IPS DF 6.9 (cell line): ENCODE results near the gene PPP1R14B.
A peak's percentile ranks its signal among the peaks of the same experiment; 100 is the strongest.

ENCODE experiments used
- DNase-seq: peaks from one replicate; pipeline ENCODE4 v3.0.0-alpha.2; 2013; ENCODE audit warnings: low read depth, low spot score
- H3K27ac ChIP-seq: one replicate; pipeline ENCODE4 v1.5.1; 2013; ENCODE audit warnings: low read length, control low read depth
- H3K27me3 ChIP-seq: 2 replicates; pipeline ENCODE4 v1.6.1; 2013; ENCODE audit warnings: mild to moderate bottlenecking, low read length; ENCODE audit not compliant: control insufficient read depth, insufficient read depth
- H3K36me3 ChIP-seq: 2 replicates; pipeline ENCODE4 v1.6.1; 2013; ENCODE audit warnings: low read length; ENCODE audit not compliant: control insufficient read depth, insufficient read depth
- H3K4me1 ChIP-seq: 2 replicates; pipeline ENCODE4 v1.6.1; 2013; ENCODE audit warnings: low read length; ENCODE audit not compliant: control insufficient read depth, insufficient read depth
- H3K4me3 ChIP-seq: 2 replicates; pipeline ENCODE4 v1.5.1; 2013; ENCODE audit warnings: mild to moderate bottlenecking, low read length
- H3K9me3 ChIP-seq: 2 replicates; pipeline ENCODE4 v1.6.1; 2013; ENCODE audit warnings: low read length, inconsistent platforms; ENCODE audit not compliant: control insufficient read depth, insufficient read depth
- WGBS: extraction: QIAGEN DNeasy Blood & Tissue Kit; methylation state at CpG from one replicate; pipeline ENCODE4 v1.1.7; 2013; ENCODE audit warnings: mixed read lengths, missing lambda C conversion rate; ENCODE audit not compliant: insufficient read length, insufficient coverage; 5-methylcytosine and 5-hydroxymethylcytosine counted together

PPP1R14B gene

GRCh38 chr11:64288353-64288750 lies 41.6 kb upstream of the PPP1R14B start:
- no CpG with 5 or more reads among the region's 9 CpGs for WGBS

GRCh38 chr11:64287676-64288352 lies 41.1 kb upstream of the PPP1R14B start:
- Histone ChIP-seq H3K27ac (no peak overlapping the region), H3K9me3 (no peaks in the 10 kb centered on the region), H3K36me3 (no peaks in the 10 kb centered on the region), H3K4me3 (no peak overlapping the region; the same call in 1 of the 2 replicates), H3K4me1 (peaks cover 9% of the 10 kb centered on the region; the same call in 1 of the 2 replicates), H3K27me3 (peaks cover 26% of the 10 kb centered on the region)
- WGBS = no CpG with 5 or more reads among the region's 33 CpGs
- no peak for DNase-seq

More at GRCh38 chr11:64288353-64288750, 41.6 kb upstream of the PPP1R14B start:
- no peak overlapping the region for H3K4me3 ChIP-seq
- peaks cover 9% of the 10 kb centered on the region; the same call in 1 of the 2 replicates for H3K4me1 ChIP-seq
- H3K9me3 ChIP-seq = no peaks in the 10 kb centered on the region
- DNase-seq = no peak
- H3K27me3 ChIP-seq = peaks cover 31% of the 10 kb centered on the region
- H3K27ac ChIP-seq = no peak overlapping the region
- H3K36me3 ChIP-seq = no peaks in the 10 kb centered on the region

GRCh38 chr11:64286801-64287159 lies 40.0 kb upstream of the PPP1R14B start:
- no peak for DNase-seq
- Histone ChIP-seq H3K36me3 (no peaks in the 10 kb centered on the region), H3K4me3 (no peak overlapping the region), H3K27me3 (peaks cover 16% of the 10 kb centered on the region), H3K4me1 (peaks cover 5% of the 10 kb centered on the region; the same call in 1 of the 2 replicates), H3K27ac (no peak overlapping the region), H3K9me3 (no peaks in the 10 kb centered on the region)
- no CpG with 5 or more reads among the region's 9 CpGs for WGBS

GRCh38 chr11:64285885-64286800 lies 39.4 kb upstream of the PPP1R14B start:
- peaks cover 5% of the 10 kb centered on the region; the same call in 1 of the 2 replicates for H3K4me1 ChIP-seq
- peaks cover 12% of the 10 kb centered on the region for H3K27me3 ChIP-seq
- H3K9me3 ChIP-seq = no peaks in the 10 kb centered on the region
- DNase-seq = no peak
- no peaks in the 10 kb centered on the region for H3K36me3 ChIP-seq
- no CpG with 5 or more reads among the region's 40 CpGs for WGBS
- no peak overlapping the region for H3K27ac ChIP-seq
- peak overlapping the region; percentile 83; the same call in 1 of the 2 replicates for H3K4me3 ChIP-seq

GRCh38 chr11:64284962-64285884 lies 38.5 kb upstream of the PPP1R14B start, which contains the start of gene GPR137:
Gene GPR137 (plus strand): TSS chr11:64285848. CDS start chr11:64286525, 677 bp downstream.
- peaks cover 5% of the 10 kb centered on the region; the same call in 1 of the 2 replicates for H3K4me1 ChIP-seq
- H3K36me3 ChIP-seq = no peaks in the 10 kb centered on the region
- no peak for DNase-seq
- H3K27ac ChIP-seq = no peak within 1 kb of the TSS
- no peaks in the 10 kb centered on the region for H3K9me3 ChIP-seq
- peak within 1 kb of the TSS; percentile 83; the same call in 1 of the 2 replicates for H3K4me3 ChIP-seq
- peaks cover 2% of the 10 kb centered on the region for H3K27me3 ChIP-seq
- no CpG with 5 or more reads among the region's 102 CpGs for WGBS

- WGBS = no CpG with 5 or more reads among the region's 44 CpGs
Observed at GRCh38 chr11:64284048-64284961, 37.6 kb upstream of the PPP1R14B start, which contains the start of gene BAD. Gene BAD (minus strand): TSS chr11:64284665. CDS start chr11:64284368, 297 bp downstream.

GRCh38 chr11:64283092-64283491 lies 36.3 kb upstream of the PPP1R14B start:
- no CpG with 5 or more reads among the region's 3 CpGs for WGBS
- Histone ChIP-seq H3K27me3 (no peaks in the 10 kb centered on the region), H3K4me3 (no peak overlapping the region), H3K27ac (no peak overlapping the region), H3K36me3 (0 out of 2 replicates have a peak, but pooled peaks cover 3% of the 10 kb centered on the region), H3K9me3 (no peaks in the 10 kb centered on the region), H3K4me1 (peaks cover 5% of the 10 kb centered on the region; the same call in 1 of the 2 replicates)
- DNase-seq = no peak

More at GRCh38 chr11:64284048-64284961, 37.6 kb upstream of the PPP1R14B start, which contains the start of gene BAD:
- no peak for DNase-seq
- no peaks in the 10 kb centered on the region for H3K27me3 ChIP-seq
- H3K27ac ChIP-seq = no peak within 1 kb of the TSS
- no peaks in the 10 kb centered on the region for H3K36me3 ChIP-seq
- peak within 1 kb of the TSS; percentile 83; the same call in 1 of the 2 replicates for H3K4me3 ChIP-seq
- peaks cover 5% of the 10 kb centered on the region; the same call in 1 of the 2 replicates for H3K4me1 ChIP-seq
- no peaks in the 10 kb centered on the region for H3K9me3 ChIP-seq

- WGBS = no CpG with 5 or more reads among the region's 22 CpGs
- H3K9me3 ChIP-seq = no peaks in the 10 kb centered on the region
- H3K36me3 ChIP-seq = 0 out of 2 replicates have a peak, but pooled peaks cover 3% of the 10 kb centered on the region
- no peak overlapping the region for H3K27ac ChIP-seq
- no peak for DNase-seq
- H3K4me1 ChIP-seq = peaks cover 5% of the 10 kb centered on the region; the same call in 1 of the 2 replicates
- H3K4me3 ChIP-seq = no peak overlapping the region
- H3K27me3 ChIP-seq = no peaks in the 10 kb centered on the region
Observed at GRCh38 chr11:64281957-64282770, 35.4 kb upstream of the PPP1R14B start.
